Liver (tissue), 9 donors: ENCODE data around the gene KDM6A. TPM values are rescaled to one million over a fixed set of nuclear protein-coding genes. Genes with fewer than 3 reads are reported as not detected.

Source experiments
- DNase-seq: peaks from one replicate; pipeline ENCODE4 v3.0.0-alpha.2; 2017; ENCODE audit warnings: low spot score
- H3K27ac ChIP-seq, 2 donors: one replicate each; pipeline ENCODE4 v1.7.0; 2013; ENCODE audit warnings: inconsistent platforms in 2 of 2, low read length in 2 of 2, control low read depth in 1 of 2, low read depth in 1 of 2, mild to moderate bottlenecking in 1 of 2
- H3K27me3 ChIP-seq, 4 donors: one replicate each; pipeline versions ENCODE4 v1.6.1 to v1.7.0; 2013; ENCODE audit warnings: low read length in 3 of 4, inconsistent platforms in 1 of 4, mild to moderate bottlenecking in 1 of 4, moderate library complexity in 1 of 4; ENCODE audit not compliant: control insufficient read depth in 4 of 4, insufficient read depth in 4 of 4
- H3K36me3 ChIP-seq, 4 donors: one replicate each; pipeline versions ENCODE4 v1.6.1 to v1.7.0; 2013; ENCODE audit warnings: low read length in 3 of 4, mild to moderate bottlenecking in 3 of 4, low read depth in 1 of 4, moderate library complexity in 1 of 4; ENCODE audit not compliant: control insufficient read depth in 4 of 4, insufficient read depth in 3 of 4
- H3K4me1 ChIP-seq, 4 donors: one replicate each; pipeline versions ENCODE4 v1.6.1 to v1.7.0; 2013; ENCODE audit warnings: low read length in 3 of 4, mild to moderate bottlenecking in 3 of 4, moderate library complexity in 1 of 4; ENCODE audit not compliant: control insufficient read depth in 4 of 4, insufficient read depth in 4 of 4
- H3K4me3 ChIP-seq, 3 donors: one replicate each; pipeline versions ENCODE4 v1.6.1 to v1.7.0; 2013; ENCODE audit warnings: low read length in 3 of 3, control low read depth in 1 of 3, low read depth in 1 of 3, mild to moderate bottlenecking in 1 of 3
- H3K9ac ChIP-seq, 2 donors: one replicate each; pipeline ENCODE4 v1.7.0; 2013; ENCODE audit warnings: low read length in 2 of 2, mild to moderate bottlenecking in 2 of 2, moderate library complexity in 2 of 2, control low read depth in 1 of 2, low read depth in 1 of 2
- H3K9me3 ChIP-seq, 4 donors: one replicate each; pipeline versions ENCODE4 v1.6.1 to v1.7.0; 2013; ENCODE audit warnings: low read length in 3 of 4; ENCODE audit not compliant: control insufficient read depth in 4 of 4
- ATF3 ChIP-seq: IDR thresholded peaks from 2 replicates; pipeline ENCODE4 v1.6.1; 2016; ENCODE audit warnings: antibody characterized with exemption
- CTCF ChIP-seq: fragments of 150-350 bp; IDR thresholded peaks from 2 replicates; pipeline ENCODE4 v1.5.1; 2017; ENCODE audit warnings: improper control_type of control experiment, low read depth, low read length; ENCODE audit not compliant: missing input control
- EGR1 ChIP-seq, 2 donors: IDR thresholded peaks; 2 replicates each; pipeline ENCODE4 v1.6.1; 2016 to 2018; ENCODE audit warnings: antibody characterized with exemption in 2 of 2, low read depth in 2 of 2
- FOXA2 ChIP-seq: IDR thresholded peaks from 2 replicates; pipeline ENCODE4 v1.6.1; 2016; ENCODE audit warnings: antibody characterized with exemption
- GABPA ChIP-seq, 2 donors: IDR thresholded peaks in 1 of 2; conservative IDR thresholded peaks in 1 of 2; 2 replicates each; pipeline ENCODE4 v1.6.1; 2016; ENCODE audit warnings: antibody characterized with exemption in 2 of 2, mild to moderate bottlenecking in 1 of 2, moderate library complexity in 1 of 2
- HNF4A ChIP-seq, 2 donors: conservative IDR thresholded peaks; 2 replicates each; pipeline ENCODE4 v1.6.1; 2016; ENCODE audit warnings: antibody characterized with exemption in 2 of 2, mild to moderate bottlenecking in 2 of 2
- HNF4G ChIP-seq: IDR thresholded peaks from 2 replicates; pipeline ENCODE4 v1.6.1; 2016; ENCODE audit warnings: antibody characterized with exemption
- JUND ChIP-seq, 2 donors: IDR thresholded peaks; 2 replicates each; pipeline ENCODE4 v1.6.1; 2016; ENCODE audit warnings: antibody characterized with exemption in 2 of 2
- MAX ChIP-seq: IDR thresholded peaks from 2 replicates; pipeline ENCODE4 v1.6.1; 2016; ENCODE audit warnings: antibody characterized with exemption
- NR2F2 ChIP-seq: IDR thresholded peaks from 2 replicates; pipeline ENCODE4 v1.6.1; 2016; ENCODE audit warnings: antibody characterized with exemption
- RAD21 ChIP-seq, 2 donors: IDR thresholded peaks; 2 replicates each; pipeline ENCODE4 v1.6.1; 2016; ENCODE audit warnings: antibody characterized with exemption in 2 of 2, mild to moderate bottlenecking in 2 of 2
- REST ChIP-seq: IDR thresholded peaks from 2 replicates; pipeline ENCODE4 v1.6.1; 2016; ENCODE audit warnings: antibody characterized with exemption, mild to moderate bottlenecking
- RXRA ChIP-seq, 2 donors: IDR thresholded peaks; 2 replicates each; pipeline ENCODE4 v1.6.1; 2017 to 2018; ENCODE audit warnings: antibody characterized with exemption in 2 of 2, mild to moderate bottlenecking in 1 of 2
- SP1 ChIP-seq: IDR thresholded peaks from 2 replicates; pipeline ENCODE4 v1.6.1; 2018; ENCODE audit warnings: antibody characterized with exemption, mild to moderate bottlenecking
- TAF1 ChIP-seq: conservative IDR thresholded peaks from 2 replicates; pipeline ENCODE4 v1.6.1; 2016; ENCODE audit warnings: antibody characterized with exemption, mild to moderate bottlenecking
- YY1 ChIP-seq: IDR thresholded peaks from 2 replicates; pipeline ENCODE4 v1.6.1; 2016; ENCODE audit warnings: antibody characterized with exemption, mild to moderate bottlenecking
- ZBTB33 ChIP-seq: IDR thresholded peaks from 2 replicates; pipeline ENCODE4 v1.6.1; 2016; ENCODE audit warnings: antibody characterized with exemption
- WGBS: extraction: QIAGEN DNeasy Blood & Tissue Kit; methylation state at CpG from one replicate; pipeline ENCODE4 v1.1.7; 2013; 5-methylcytosine and 5-hydroxymethylcytosine counted together
- polyA plus RNA-seq, 2 donors: library from polyadenylated mRNA; stranded (reverse) in 1 of 2; unstranded in 1 of 2; fragments of 200-250 nt in 1 of 2; fragments of >200 nt in 1 of 2; fragmentation: Nextera tagmentation in 1 of 2; extraction: Ambion mirVana in 1 of 2; gene quantifications; one replicate each; pipeline versions ENCODE4 v1.2.1 to v1.2.3, GENCODE V29; 2013 to 2015
- total RNA-seq, 2 donors: library from RNA; depleted of rRNA; stranded (reverse); fragments of >200 nt; gene quantifications; one replicate each; pipeline ENCODE4 v1.2.3, GENCODE V29; 2014
- donor health status: healthy.
- donor health status: healthy.
- donor health status: healthy.
- donor health status: healthy.
- donor health status: healthy.

Gene KDM6A
- total and polyA plus RNA-seq, 4 donors = 5.3 to 30.2 (median 18.2) TPM

GRCh38 chrX:44961817-44962607 is 89.0 kb downstream of the KDM6A start:
- no peak for TF ChIP-seq ZBTB33
- TF ChIP-seq SP1 = no peak
- no peak for TF ChIP-seq FOXA2
- no peak for TF ChIP-seq JUND (IDR thresholded peaks at IDR 0.05)
- TF ChIP-seq ATF3 = no peak
- no peak for TF ChIP-seq HNF4A (conservative IDR thresholded peaks at IDR 0.05)
- no peak for TF ChIP-seq GABPA (IDR thresholded peaks at IDR 0.05 in 1 of 2, conservative IDR thresholded peaks at IDR 0.05 in 1 of 2)
- no peak for TF ChIP-seq REST
- no peak for TF ChIP-seq RXRA (IDR thresholded peaks at IDR 0.05)
- TF ChIP-seq TAF1 = no peak
- no peak for TF ChIP-seq MAX
- TF ChIP-seq HNF4G = no peak
- TF ChIP-seq RAD21 (IDR thresholded peaks at IDR 0.05) = no peak
- 90% methylated on average over 6 of the region's 6 CpGs for WGBS
- peaks cover 0 to 9% (median 0%) of the 10 kb centered on the region in 4 donors for H3K4me1 ChIP-seq
- no peak overlapping the region for H3K4me3 ChIP-seq
- no peaks in the 10 kb centered on the region for H3K9me3 ChIP-seq
- H3K36me3 ChIP-seq = peaks cover 0 to 4% (median 0%) of the 10 kb centered on the region in 4 donors
- H3K9ac ChIP-seq = no peak overlapping the region
- no peak overlapping the region for H3K27ac ChIP-seq
- no peaks in the 10 kb centered on the region for H3K27me3 ChIP-seq
- no peak for DNase-seq

GRCh38 chrX:44962944-44963343 is 90.0 kb downstream of the KDM6A start:
- Histone ChIP-seq H3K9me3 (no peaks in the 10 kb centered on the region), H3K9ac (no peak overlapping the region), H3K4me1 (peaks cover 0 to 9% (median under 1%) of the 10 kb centered on the region in 4 donors), H3K36me3 (peaks cover 0 to 4% (median 0%) of the 10 kb centered on the region in 4 donors), H3K4me3 (no peak overlapping the region), H3K27ac (no peak overlapping the region), H3K27me3 (no peaks in the 10 kb centered on the region)
- no peak for DNase-seq
- 98% methylated on average over 5 of the region's 5 CpGs for WGBS
- TF ChIP-seq GABPA (IDR thresholded peaks at IDR 0.05 in 1 of 2, conservative IDR thresholded peaks at IDR 0.05 in 1 of 2) (no peak), SP1 (no peak), FOXA2 (no peak), ZBTB33 (no peak), NR2F2 (no peak), CTCF (no peak), ATF3 (no peak), MAX (no peak), HNF4G (no peak), RXRA (IDR thresholded peaks at IDR 0.05) (no peak), EGR1 (IDR thresholded peaks at IDR 0.05; ENCODE audit: low read depth in 2 of 2) (no peak), HNF4A (conservative IDR thresholded peaks at IDR 0.05) (no peak), JUND (IDR thresholded peaks at IDR 0.05) (no peak), YY1 (no peak)
